GM18519 (cell line): ENCODE results near the gene NPY4R2.
"Not testable (repeated sequence)": the region's sequence is repeated elsewhere in the genome, so short reads cannot be mapped to it uniquely, and the experiment has no call there.

ENCODE experiments used
- ATAC-seq: cut with Tn5 transposase; IDR thresholded peaks from one replicate; pipeline ENCODE4 v1.9.1; 2021; ENCODE audit warnings: mild to moderate bottlenecking, moderate library complexity; ENCODE audit not compliant: unreplicated experiment, low FRiP score

NPY4R2 gene

DNA sequence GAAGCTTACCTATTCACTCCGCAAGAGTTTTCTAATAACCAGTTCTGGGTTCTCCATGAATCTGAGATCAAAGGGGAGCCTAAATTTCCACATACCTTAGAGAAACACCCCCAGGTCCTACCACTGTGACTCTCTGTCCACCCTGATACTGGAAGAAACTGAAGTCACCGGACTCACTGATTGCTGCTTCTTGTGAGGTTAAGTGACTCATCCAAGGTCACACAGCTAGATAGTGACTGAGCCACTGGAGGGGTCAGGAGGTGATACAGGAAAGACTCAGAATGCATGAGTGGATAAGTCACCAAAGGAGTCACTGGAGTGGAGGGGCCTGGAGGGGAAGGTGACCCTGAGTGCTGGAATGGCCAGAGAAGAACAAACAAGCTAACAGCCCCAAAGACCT lies 9.8 kb downstream of the NPY4R2 start:
- ATAC-seq: not testable (repeated sequence)

DNA sequence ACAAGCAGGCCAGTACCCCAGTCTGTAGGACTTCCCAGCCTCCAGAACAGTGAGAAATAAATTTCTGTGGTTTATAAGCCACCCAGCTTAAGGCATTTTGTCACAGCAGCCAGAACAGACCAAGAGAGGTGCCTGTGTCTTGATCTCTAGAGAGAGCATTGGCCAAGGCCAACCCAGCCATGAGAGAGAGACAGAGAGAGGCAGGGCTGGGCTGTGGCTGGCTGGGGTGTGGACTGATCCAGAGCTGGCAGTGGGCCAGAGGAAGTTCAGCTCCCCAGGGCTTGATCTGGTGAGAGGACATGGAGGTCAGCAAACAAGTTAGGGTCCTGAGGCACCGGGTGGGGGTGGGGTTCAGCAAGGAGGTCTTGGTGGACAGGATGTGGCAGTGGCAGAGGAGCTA lies 14.4 kb downstream of the NPY4R2 start:
- ATAC-seq: not testable (repeated sequence)

DNA sequence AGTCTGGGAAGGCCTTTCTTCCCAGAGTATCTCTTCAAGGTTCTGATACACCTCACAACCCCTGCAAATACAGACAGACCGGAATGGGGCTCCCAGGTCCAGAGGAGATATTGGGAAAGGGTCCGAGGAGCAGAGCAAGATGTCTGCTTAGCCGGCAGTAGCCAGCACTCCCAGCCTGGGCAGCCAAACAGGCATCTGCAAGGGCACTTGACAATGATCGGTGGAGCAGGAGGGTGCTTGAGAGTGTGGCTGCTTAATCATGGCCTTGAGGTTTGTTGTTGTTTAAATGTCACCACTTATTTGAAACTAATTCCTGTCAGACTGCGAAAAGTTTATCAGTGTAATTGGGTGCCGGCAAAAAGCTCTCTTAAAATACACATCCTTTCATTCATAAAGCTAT lies 15.0 kb downstream of the NPY4R2 start:
- not testable (repeated sequence) for ATAC-seq

DNA sequence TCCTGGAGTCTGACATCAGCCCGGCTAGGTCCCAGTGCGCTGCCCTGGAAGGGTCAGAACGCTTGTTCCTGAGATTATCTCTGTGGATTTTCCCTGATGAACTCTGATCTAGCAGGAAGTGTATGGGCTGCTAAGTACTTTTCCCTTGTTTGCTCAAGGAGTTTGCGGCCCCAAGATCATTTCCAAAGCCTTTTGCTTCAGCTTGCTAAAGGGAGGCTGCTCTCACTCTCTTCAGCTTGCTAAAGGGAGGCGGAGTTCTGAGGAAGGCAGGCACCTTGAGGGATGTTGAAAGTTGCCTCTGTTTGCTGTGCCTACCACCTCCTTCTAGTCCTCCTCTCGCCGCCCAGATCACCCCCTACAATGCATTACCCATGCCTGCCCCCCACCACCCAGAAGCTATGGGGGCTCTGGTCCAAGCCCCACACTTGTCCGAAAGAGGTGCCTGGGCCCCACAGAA lies 18.3 kb downstream of the NPY4R2 start:
- ATAC-seq: not testable (repeated sequence)

DNA sequence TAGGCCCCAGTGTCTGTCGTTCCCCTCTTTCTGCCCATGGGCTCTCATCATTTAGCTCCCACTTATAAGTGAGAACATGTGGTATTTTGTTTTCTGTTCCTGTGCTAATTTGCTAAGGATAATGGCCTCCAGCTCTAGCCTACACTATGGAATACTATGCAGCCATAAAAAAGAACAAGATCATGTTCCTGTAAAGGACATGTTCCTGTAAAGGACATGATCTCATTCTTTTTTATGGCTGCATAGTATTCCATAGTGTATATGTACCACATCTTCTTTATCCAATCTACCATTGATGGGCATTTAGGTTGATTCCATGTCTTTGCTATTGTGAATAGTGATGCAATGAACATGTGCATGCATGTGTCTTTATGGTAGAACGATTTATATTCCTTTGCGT lies 19.2 kb downstream of the NPY4R2 start:
- not testable (repeated sequence) for ATAC-seq

DNA sequence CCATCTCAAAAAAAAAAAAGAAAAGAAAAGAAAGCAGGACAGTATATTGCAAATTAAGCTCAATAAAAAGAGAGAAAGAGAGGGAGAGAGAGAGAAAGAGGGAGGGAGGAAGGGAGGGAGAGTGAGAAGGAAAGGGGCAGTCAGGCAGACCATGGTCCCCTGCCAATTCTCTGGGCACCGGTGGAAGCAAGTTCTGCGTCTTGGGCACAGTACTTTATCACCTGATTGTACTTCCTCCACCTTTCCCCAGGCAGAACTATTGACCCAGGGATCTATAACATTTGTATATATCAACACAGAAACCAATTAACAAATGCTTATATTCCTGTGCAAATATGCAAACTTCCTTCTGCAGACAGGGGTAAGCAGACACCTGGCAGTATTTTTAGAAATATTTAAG lies 22.4 kb downstream of the NPY4R2 start:
- ATAC-seq: not testable (repeated sequence)

DNA sequence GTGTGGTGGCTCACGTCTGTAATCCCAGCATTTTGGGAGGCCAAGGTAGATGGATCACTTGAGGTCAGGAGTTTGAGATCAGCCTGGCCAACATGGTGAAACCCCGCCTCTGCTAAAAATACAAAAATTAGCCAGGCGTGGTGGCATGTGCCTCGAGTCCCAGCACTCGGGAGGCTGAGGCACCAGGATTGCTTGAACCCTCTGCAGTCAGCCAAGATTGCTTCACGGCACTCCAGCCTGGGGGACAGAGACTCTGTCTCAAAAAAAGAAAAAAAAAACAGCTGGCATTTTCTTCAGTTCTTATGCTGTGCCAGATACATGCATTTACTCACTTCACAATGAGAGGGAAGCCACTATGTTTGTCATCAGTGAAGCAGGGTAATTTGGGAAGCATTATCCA lies 22.9 kb downstream of the NPY4R2 start:
- not testable (repeated sequence) for ATAC-seq

DNA sequence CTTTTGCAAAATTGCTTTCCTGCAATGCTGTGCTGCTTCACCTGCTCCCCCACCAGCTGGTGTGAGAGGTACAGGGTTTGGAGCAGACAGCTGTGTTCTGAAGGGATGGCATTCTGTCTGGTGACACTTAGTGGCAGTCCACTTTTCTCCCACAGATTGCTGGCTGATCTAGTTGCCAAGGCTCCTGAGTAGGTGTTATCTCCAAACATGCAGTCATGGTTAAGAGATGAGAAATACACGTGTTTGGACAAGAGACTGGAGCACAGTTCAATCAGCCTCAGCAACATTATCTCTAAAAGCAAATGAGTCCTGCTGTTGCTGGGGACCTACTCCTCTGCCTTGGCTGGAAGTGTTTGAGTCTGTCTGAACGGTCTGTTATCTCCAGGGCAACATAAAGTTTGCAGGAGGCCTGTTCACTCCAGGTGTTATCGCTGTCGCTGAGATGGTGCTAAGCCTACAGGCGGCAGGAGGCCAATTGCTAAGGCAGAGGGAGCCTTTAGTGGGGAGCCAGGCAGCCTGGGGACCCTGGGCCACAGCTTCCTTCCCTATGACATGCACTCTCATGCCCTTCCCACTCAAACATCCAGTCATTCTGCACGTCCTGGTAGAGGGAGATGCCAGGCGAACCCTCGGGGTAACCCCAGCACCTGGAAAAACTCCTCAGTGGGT lies 24.0 kb downstream of the NPY4R2 start:
- ATAC-seq: not testable (repeated sequence)

DNA sequence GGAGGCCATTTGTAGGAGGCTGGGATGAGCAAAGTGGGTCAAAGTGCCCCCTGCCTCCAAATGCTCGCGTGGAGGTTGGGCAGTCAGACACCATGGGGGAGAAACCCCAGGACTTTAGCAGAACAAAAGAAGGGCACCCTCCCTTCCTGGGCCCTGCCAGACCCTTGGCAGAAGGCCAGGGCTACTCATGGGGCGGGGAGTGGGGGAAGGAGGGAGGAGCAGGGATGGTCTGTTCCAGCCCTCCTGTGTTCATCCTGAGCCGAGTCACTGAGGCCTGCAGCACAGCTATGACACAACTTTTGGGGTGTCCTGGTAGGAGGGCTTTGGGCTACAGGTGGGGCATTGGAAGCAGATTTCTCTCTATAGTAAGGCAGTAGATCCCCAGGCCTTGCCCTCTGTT lies 24.9 kb downstream of the NPY4R2 start:
- ATAC-seq: not testable (repeated sequence)

DNA sequence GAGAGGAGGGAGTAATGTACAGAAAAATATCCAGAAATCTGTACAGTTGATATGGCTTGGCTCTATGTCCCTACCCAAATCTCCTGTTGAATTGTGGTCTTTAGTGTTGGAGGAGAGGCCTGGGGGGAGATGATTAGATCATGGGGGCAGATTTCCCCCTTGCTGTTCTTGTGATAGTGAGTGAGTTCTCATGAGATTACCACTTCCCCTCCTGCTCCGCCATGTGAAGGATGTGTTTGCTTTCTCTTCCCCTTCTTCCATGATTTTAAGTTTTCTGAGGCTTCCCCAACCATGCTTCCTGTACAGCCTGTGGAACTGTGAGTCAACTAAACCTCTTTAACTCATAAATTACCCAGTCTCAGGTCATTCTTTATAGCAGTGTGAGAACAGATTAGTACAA lies 29.0 kb downstream of the NPY4R2 start:
- not testable (repeated sequence) for ATAC-seq

DNA sequence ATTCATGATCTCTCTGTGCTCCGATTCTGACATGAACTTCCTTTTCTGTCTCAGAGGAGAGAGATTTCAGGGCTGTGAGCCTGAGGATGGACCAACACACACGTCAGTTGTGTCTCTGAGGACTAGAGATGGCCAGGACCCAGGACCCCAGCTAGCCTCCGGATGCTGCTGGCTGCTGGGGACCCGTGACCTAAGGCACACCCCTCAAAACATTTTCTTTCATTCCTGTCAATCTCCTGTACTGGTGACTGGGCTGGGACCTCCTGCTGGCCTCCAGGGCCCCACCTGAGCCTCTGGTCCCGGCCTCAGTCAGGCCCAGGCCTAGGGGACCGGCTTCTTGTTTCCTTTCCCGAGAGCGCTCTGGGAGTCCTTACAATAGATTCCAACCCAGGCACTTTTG lies 38.7 kb downstream of the NPY4R2 start:
- ATAC-seq: not testable (repeated sequence)

DNA sequence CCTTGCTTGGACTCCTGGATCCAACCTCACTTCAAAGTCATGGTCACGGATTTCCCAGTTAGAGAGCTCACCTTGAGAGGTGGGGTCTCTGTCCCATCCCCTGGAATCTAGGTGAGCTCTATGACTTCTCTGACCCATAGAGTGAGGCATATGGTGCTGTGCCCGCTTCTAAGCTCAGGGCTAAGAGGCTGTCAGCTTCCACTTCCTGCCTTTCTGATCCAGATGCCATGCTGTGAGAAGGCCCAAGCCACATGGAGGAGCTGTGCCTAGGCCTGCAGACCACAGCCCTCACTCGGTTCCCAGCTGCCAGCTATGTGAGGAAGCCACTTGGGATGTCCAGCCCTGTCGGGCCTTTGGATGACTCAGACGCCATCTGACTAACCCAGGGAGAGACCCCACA lies 41.2 kb downstream of the NPY4R2 start:
- not testable (repeated sequence) for ATAC-seq

DNA sequence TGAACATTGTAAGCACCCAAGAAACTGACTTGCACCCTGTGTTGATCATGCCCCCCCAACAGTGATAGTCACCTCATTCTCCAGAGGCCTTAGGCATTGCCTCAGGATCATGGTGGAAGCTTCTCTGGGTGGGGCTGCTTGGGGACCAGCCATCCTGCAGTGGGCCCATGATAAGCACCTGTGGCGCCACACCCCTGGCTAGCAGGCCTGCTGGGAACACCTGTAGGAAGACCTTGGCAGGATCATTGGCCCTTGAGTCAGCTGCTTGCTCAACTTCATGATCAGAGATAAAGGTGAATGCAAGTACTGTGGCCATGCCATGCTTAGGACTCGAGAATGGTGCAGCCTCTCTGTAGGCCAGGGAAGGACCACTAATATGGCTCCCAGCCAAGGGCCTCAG lies 42.2 kb downstream of the NPY4R2 start:
- not testable (repeated sequence) for ATAC-seq

DNA sequence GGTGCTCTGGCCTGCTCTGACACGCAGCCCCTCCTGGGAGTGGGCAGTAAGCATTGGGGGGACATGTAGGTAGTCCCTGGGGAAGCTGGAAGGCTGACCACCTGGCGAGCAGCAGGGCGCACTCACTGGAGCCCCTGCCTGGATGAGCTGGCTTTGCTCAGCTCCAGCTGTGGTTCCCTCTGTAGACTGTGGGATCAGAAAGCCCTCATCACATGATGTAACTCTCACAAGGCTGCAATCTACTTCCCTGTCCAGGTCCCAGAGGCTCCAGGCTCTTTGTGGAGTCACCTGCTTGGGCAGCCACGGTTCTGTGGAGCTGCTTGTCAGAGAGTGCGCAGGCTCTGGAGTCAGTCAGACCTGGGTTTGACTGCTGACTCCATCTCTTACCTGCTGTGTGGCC lies 44.3 kb downstream of the NPY4R2 start:
- not testable (repeated sequence) for ATAC-seq

DNA sequence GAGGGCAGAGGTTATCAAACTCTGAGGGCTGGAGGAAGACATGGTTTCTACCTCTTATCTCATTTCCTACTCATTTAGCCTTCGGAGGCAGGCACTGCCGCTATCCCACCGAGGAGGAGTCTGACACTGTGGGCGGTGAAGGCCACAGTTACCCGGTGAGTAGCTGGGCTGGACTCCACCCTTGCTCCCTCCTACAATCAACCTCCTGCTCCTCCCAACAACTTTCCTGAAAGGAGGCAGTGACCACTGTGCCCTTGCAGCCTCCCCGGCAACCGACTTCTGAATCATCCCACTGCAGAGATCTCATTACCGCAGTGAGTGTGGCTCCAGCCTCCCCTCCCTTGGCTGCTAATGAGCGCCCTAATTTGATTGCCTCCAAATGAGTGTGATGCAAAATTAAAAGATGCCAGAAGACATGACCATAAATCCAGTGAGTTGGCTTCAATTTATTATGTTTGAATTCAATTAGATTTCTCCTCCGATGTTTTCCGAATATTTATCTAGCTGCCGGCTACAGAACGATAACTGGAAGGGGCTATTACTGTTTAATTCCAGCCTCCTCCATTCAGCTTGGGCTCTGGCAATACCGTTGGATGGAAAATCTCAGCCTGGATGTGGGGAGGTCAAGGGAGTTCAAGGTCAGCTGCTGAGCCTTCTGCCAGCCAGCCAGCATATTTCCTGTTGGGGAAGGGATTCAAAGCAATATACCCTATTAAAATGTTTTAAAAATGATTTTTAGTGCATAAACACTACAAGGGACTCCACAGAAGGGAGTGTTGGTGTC lies 46.0 kb downstream of the NPY4R2 start:
- not testable (repeated sequence) for ATAC-seq

DNA sequence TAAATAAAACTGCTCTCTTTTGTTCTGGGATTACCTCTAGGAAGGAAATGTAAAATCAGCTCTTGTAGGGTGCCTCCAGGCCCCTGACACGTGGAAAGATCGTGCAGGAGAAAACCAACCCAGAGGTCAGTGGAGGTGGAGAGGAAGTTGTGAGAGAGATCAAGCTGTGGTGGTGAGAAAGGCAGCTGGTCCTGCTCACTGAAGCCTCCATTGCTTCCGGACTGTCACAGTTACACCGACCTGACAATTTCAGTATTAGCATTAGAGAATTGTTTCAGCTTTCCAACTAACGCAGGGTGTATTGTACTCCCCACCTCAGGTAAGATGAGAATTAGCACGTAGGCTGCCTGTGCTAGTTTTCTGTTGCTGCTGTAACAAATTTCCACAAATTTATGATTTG lies 50.5 kb downstream of the NPY4R2 start:
- not testable (repeated sequence) for ATAC-seq

DNA sequence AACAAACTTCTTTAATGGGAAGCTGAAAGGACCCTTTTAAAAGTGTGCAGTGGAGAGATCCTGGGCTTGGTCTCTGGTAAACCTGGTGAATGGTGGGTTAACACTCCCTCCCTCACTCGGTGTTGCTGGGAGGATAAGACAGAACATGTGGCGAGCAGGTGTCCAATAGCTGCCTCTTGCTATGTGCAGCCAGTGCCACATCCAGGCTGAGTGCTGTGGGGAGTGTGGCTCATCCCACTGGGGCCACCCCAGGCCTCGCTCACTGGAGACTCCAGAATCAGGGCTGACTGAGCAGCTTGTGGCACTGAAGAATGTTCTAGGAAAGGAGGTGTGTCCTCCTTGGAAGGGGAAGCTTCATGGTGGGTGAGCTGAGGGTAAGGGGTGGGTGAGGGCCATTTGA lies 51.6 kb downstream of the NPY4R2 start:
- not testable (repeated sequence) for ATAC-seq

DNA sequence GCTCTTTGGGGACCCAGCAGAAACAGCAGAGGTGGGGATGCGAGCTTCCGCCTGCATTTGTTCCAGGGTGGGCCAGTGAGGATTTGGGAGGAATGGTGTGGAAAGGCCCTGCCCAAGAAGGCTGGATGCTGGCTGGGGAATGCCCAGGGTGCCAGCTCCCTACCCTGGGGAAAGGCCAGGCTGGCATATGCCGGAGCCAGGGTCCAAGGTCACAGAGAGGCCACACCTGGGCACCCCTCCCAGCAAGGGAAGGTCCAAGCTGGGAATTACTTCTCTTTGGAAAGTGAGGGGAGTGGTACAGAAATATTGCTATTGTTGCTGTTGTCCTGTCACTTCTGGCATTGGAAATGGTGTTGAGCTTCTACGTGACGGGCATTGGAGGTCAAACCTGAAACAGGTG lies 53.1 kb downstream of the NPY4R2 start:
- not testable (repeated sequence) for ATAC-seq

DNA sequence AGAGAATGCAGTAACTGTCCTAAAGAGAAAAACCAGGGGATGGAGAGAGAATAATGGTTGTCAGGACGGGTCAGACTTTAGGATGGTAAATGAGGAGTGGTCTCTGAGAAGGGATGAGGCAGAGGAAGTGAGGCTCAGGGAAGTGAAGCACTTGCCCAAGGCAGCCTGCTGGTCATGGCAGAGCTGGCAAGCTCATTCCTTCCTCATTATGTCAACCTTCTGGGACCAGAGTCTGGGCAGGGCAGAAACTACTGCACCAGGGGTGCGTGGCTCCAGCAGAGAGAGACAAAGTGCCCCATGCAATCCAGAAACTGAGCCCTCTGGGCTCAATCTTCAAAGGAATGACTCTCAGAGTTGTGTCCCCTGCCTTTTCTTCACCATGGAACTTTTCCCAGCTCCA lies 53.6 kb downstream of the NPY4R2 start:
- not testable (repeated sequence) for ATAC-seq
